ENCODE results near the gene ADAMTS15. TPM values are rescaled to one million over a fixed set of nuclear protein-coding genes. Genes with fewer than 3 reads are reported as not detected.

Gene ADAMTS15
- total and polyA plus RNA-seq, 10 donors, result 0.41 to 6.9 (median 2.2) TPM

- H3K9me3 ChIP-seq, result peaks cover 0 to 28% (median 17%) of the 10 kb centered on the region in 8 donors
- DNase-seq, result no peak
- H3K4me1 ChIP-seq, result no peaks in the 10 kb centered on the region
- intact Hi-C loops (cut with DNase I; ENCODE audit: low total_unique reads), result no loop called here
- TF ChIP-seq, protein P1, sequence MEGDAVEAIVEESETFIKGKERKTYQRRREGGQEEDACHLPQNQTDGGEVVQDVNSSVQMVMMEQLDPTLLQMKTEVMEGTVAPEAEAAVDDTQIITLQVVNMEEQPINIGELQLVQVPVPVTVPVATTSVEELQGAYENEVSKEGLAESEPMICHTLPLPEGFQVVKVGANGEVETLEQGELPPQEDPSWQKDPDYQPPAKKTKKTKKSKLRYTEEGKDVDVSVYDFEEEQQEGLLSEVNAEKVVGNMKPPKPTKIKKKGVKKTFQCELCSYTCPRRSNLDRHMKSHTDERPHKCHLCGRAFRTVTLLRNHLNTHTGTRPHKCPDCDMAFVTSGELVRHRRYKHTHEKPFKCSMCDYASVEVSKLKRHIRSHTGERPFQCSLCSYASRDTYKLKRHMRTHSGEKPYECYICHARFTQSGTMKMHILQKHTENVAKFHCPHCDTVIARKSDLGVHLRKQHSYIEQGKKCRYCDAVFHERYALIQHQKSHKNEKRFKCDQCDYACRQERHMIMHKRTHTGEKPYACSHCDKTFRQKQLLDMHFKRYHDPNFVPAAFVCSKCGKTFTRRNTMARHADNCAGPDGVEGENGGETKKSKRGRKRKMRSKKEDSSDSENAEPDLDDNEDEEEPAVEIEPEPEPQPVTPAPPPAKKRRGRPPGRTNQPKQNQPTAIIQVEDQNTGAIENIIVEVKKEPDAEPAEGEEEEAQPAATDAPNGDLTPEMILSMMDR (IDR thresholded peaks at IDR 0.05 in 8 of 11, conservative IDR thresholded peaks at IDR 0.05 in 3 of 11), result no peak
- TF ChIP-seq POLR2AphosphoS5 (IDR thresholded peaks at IDR 0.05) (no peak), POLR2A (IDR thresholded peaks at IDR 0.05) (no peak)
- H3K27ac ChIP-seq, result no peak overlapping the region
- H3K36me3 ChIP-seq, result no peaks in the 10 kb centered on the region
- peaks cover 0 to 6% (median 0%) of the 10 kb centered on the region in 7 donors for H3K27me3 ChIP-seq (replicated peaks in 1 of 7)
- H3K4me3 ChIP-seq, result no peak overlapping the region
Measured at GRCh38 chr11:130499828-130500227, 51.4 kb downstream of the ADAMTS15 start.

DNA sequence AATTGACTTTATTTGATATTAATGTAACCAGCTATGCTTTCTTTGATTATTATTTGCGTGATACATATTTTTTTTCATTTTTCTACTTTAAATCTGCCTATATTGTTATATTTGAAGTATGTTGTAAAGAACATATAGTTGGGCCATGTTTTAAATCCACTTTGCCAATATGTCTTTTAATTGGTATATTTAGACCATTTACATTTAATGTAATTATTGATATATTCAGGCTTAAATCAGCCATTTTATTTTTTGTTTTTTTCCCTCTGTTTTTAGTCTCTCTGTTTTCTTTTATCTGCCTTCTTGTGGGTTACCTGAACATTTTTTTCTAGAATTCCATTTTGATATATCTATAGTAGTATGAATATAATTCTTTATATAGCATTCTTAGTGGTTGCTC lies 55.9 kb downstream of the ADAMTS15 start:
- WGBS, 5 donors, result 89 to 98% (median 92%) methylated on average over 1 of the region's 1 CpG
- Histone ChIP-seq H3K27me3 (replicated peaks in 1 of 7) (no peaks in the 10 kb centered on the region), H3K9me3 (peaks cover 0 to 47% (median 28%) of the 10 kb centered on the region in 8 donors), H3K4me3 (no peak overlapping the region), H3K4me1 (no peaks in the 10 kb centered on the region), H3K36me3 (no peaks in the 10 kb centered on the region), H3K27ac (no peak overlapping the region)
- DNase-seq, result no peak
- intact Hi-C loops (cut with DNase I; ENCODE audit: low total_unique reads), result no loop called here
- TF ChIP-seq POLR2A (IDR thresholded peaks at IDR 0.05) (no peak), POLR2AphosphoS5 (IDR thresholded peaks at IDR 0.05) (no peak)
- TF ChIP-seq, protein P1 (IDR thresholded peaks at IDR 0.05 in 8 of 11, conservative IDR thresholded peaks at IDR 0.05 in 3 of 11), result no peak

DNA sequence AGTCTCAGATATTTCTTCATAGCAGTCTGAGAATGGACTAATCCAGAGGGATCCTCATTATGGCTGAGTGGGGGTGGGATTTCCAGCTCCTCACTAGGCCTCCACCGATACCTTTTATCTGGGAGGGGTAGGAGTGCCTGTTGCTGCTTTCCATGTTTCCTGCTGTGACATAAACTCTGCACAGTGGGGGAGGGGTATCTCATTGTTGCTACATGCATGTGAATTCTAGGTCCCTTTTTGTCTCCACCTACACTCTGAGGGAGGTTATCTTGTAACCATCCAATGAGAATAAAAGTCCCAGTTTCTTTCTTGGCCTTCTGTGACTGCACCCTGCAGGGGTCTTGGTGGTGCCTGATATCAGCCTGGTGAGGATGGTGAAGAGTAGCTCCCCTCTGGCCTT lies 60.5 kb downstream of the ADAMTS15 start:
- 83 to 100% (median 93%) methylated on average over 1 of the region's 1 CpG for WGBS, 5 donors
- intact Hi-C loops (cut with DNase I; ENCODE audit: low total_unique reads), result no loop called here
- TF ChIP-seq POLR2A (IDR thresholded peaks at IDR 0.05) (no peak), POLR2AphosphoS5 (IDR thresholded peaks at IDR 0.05) (no peak)
- TF ChIP-seq, protein P1 (IDR thresholded peaks at IDR 0.05 in 8 of 11, conservative IDR thresholded peaks at IDR 0.05 in 3 of 11), result no peak

GRCh38 chr11:130509942-130510341 lies 61.5 kb downstream of the ADAMTS15 start:
- DNase-seq, result no peak

More for the DNA sequence above, 60.5 kb downstream of the ADAMTS15 start:
- Histone ChIP-seq H3K4me3 (no peak overlapping the region), H3K27ac (no peak overlapping the region), H3K9me3 (peaks cover 0 to 42% (median 26%) of the 10 kb centered on the region in 8 donors), H3K27me3 (replicated peaks in 1 of 7) (peaks cover 0 to 4% (median 0%) of the 10 kb centered on the region in 7 donors), H3K36me3 (no peaks in the 10 kb centered on the region), H3K4me1 (no peaks in the 10 kb centered on the region)
- no peak for DNase-seq

More at GRCh38 chr11:130509942-130510341, 61.5 kb downstream of the ADAMTS15 start:
- intact Hi-C loops (cut with DNase I; ENCODE audit: low total_unique reads), result no loop called here
- TF ChIP-seq, protein P1 (IDR thresholded peaks at IDR 0.05 in 8 of 11, conservative IDR thresholded peaks at IDR 0.05 in 3 of 11), result no peak
- TF ChIP-seq POLR2A (IDR thresholded peaks at IDR 0.05) (no peak), POLR2AphosphoS5 (IDR thresholded peaks at IDR 0.05) (no peak)
- Histone ChIP-seq H3K4me1 (no peaks in the 10 kb centered on the region), H3K27ac (peak overlapping the region in 1 of 8 donors; percentile 25), H3K36me3 (no peaks in the 10 kb centered on the region), H3K4me3 (no peak overlapping the region), H3K9me3 (peaks cover 0 to 32% (median 17%) of the 10 kb centered on the region in 8 donors), H3K27me3 (replicated peaks in 1 of 7) (peaks cover 0 to 14% (median 0%) of the 10 kb centered on the region in 7 donors)
- 85 to 100% (median 88%) methylated on average over 2 of the region's 2 CpGs for WGBS, 5 donors
